Transverse colon (tissue), 4 donors: ENCODE results near the gene ACOX2. TPM values are rescaled to one million over a fixed set of nuclear protein-coding genes. Genes with fewer than 3 reads are reported as not detected.

Source experiments
- DNase-seq: peaks from one replicate; pipeline ENCODE4 v3.0.0-alpha.2; 2019
- H3K27ac ChIP-seq, 4 donors: fragments of 200-600 bp; sonication (generic); 2 replicates each; pipeline ENCODE4 v1.5.1; 2016 to 2018; ENCODE audit warnings: inconsistent platforms in 4 of 4
- H3K27me3 ChIP-seq: fragments of 200-600 bp; sonication (generic); 2 replicates; pipeline ENCODE4 v1.5.1; 2017; ENCODE audit warnings: inconsistent platforms
- H3K36me3 ChIP-seq, 4 donors: fragments of 200-600 bp; sonication (generic); 2 replicates each; pipeline ENCODE4 v1.5.1; 2017 to 2019; ENCODE audit warnings: inconsistent platforms in 4 of 4
- H3K4me1 ChIP-seq, 4 donors: fragments of 200-600 bp; sonication (generic); 2 replicates each; pipeline ENCODE4 v1.5.1; 2017 to 2020; ENCODE audit warnings: inconsistent platforms in 4 of 4
- H3K4me3 ChIP-seq, 4 donors: fragments of 200-600 bp; sonication (generic); 1 replicate in 1 of 4; 2 replicates in 3 of 4; pipeline versions ENCODE4 v1.5.1 to v1.6.1; 2017 to 2019; ENCODE audit warnings: inconsistent platforms in 4 of 4
- H3K9me3 ChIP-seq, 2 donors: fragments of 200-600 bp; sonication (generic); 2 replicates each; pipeline ENCODE4 v1.5.1; 2017 to 2019; ENCODE audit warnings: inconsistent platforms in 2 of 2
- CTCF ChIP-seq, 5 experiments: fragments of 200-600 bp in 3 of 5; fragments of 450-650 bp in 2 of 5; sonication (generic) in 3 of 5; IDR thresholded peaks; 1 replicate in 2 of 5; 2 replicates in 3 of 5; pipeline ENCODE4 v1.5.1; 2016 to 2017; ENCODE audit warnings: antibody characterized with exemption in 5 of 5, inconsistent platforms in 3 of 5, mild to moderate bottlenecking in 2 of 5, moderate library complexity in 1 of 5
- EP300 ChIP-seq: sonication (generic); formaldehyde crosslinking; IDR thresholded peaks from one replicate; pipeline ENCODE4 v1.6.1; 2017; ENCODE audit warnings: antibody characterized with exemption, low read depth
- POLR2A ChIP-seq: fragments of 450-650 bp; IDR thresholded peaks from one replicate; pipeline ENCODE4 v1.6.1; 2016; ENCODE audit warnings: antibody characterized with exemption, mild to moderate bottlenecking, moderate library complexity
- POLR2AphosphoS5 ChIP-seq, 3 donors: sonication (generic); formaldehyde crosslinking; IDR thresholded peaks; one replicate each; pipeline ENCODE4 v1.6.1; 2016; ENCODE audit warnings: antibody characterized with exemption in 3 of 3
- WGBS, 2 donors: methylation state at CpG; one replicate each; pipeline ENCODE4 v1.1.5; 2018; ENCODE audit warnings: low coverage in 1 of 2; 5-methylcytosine and 5-hydroxymethylcytosine counted together
- in situ Hi-C, 4 donors: fragments of 200-750 bp; cut with MboI; loops; one replicate each; pipeline versions ENCODE4 v1.15.0 to v1.15.1; 2017; ENCODE audit warnings: low sequenced_read_pairs in 3 of 4, low pct_ligation_motif_present in 1 of 4, low pct_unique_long_range_greater_than_20kb in 1 of 4
- intact Hi-C: fragments of 100-400 bp; cut with DNase I; formaldehyde crosslinking; loops from one replicate; pipeline ENCODE4 v1.15.1; 2023; ENCODE audit warnings: low total_unique reads
- total RNA-seq, 4 donors: library from RNA; depleted of rRNA; stranded (reverse); fragments of >200 nt; gene quantifications; one replicate each; pipeline ENCODE4 v1.1.0, GENCODE V29; 2016

The ACOX2 gene
- total RNA-seq, 4 donors from 2014 or later, result 28.3 to 125 (median 37.9) TPM

DNA sequence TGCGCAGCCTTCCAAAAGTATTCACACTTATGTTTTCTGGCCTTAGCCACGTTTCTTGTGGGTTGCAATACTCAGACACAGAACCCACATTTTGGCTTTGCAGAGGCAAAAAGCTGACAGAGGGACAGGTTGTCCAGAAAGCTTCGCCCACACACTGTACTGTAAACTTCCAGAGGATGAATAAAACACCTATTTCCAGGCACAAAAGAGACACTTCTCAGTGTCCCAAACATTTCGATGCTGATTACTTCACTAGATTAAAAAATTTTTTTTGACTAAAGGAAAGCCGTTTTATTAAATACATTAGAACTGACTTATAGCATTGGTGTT is 73.1 kb downstream of the ACOX2 start:
- Histone ChIP-seq H3K4me3 (peak overlapping the region in 1 of 4 donors; percentile 31), H3K36me3 (no peaks in the 10 kb centered on the region), H3K9me3 (no peaks in the 10 kb centered on the region), H3K27me3 (no peaks in the 10 kb centered on the region), H3K4me1 (peaks cover 0 to 14% (median 6%) of the 10 kb centered on the region in 4 donors), H3K27ac (no peak overlapping the region)
- WGBS, 2 donors, result 39 to 67% methylated on average over 3 to 5 of the region's 5 CpGs
- TF ChIP-seq EP300 (no peak), CTCF (IDR thresholded peaks at IDR 0.05) (no peak), POLR2AphosphoS5 (IDR thresholded peaks at IDR 0.05) (no peak), POLR2A (no peak)
- in situ Hi-C loops (loop anchor here in 1 of 4 donors (10.0 kb wide), 1 partner anchor 71 kb away; the partner anchor contains the start of gene ACOX2), intact Hi-C loops (loop anchor here (10.0 kb wide), 1 partner anchor 71 kb away; the partner anchor contains the start of gene ACOX2)
- DNase-seq, result no peak

DNA sequence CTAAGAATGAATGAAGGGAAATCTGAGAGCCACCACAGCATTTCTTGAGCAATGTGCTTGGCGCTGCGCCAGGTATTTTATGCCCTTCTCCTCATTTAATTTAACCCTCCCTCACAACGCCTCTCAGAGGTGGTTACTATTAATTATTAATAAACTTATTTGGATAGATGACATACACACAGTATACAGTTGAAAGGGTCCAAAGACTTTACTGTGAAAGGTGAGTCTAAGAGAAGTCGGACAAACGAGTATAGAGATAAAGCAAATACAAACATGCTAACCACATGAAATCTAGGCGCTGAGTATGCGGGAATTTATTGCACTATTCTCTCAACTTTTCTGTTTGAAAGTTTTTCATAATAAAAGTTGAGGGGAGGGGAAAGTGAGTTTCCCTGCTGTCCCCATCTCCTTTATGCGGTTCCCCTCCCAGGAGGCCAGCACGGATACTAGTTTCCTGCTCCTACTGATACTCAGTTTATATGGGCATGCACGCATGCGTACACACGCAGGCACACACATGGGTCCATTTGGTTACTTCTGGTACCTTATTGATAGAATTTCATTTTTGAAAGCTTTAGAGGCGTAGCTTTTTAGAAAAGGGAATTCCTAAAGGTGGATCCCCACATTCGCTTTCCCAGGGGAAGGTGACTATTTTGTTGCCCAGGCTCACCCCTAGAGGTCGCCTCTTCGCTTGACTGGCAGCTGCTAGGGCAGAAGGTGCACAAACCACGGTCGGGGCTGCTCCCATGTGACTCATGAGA is 73.6 kb downstream of the ACOX2 start:
- peak; percentile 78 for DNase-seq
- peak overlapping the region in 2 of 4 donors; percentile 1 to 31 for H3K4me3 ChIP-seq
- no peaks in the 10 kb centered on the region for H3K27me3 ChIP-seq
- intact Hi-C loops, result loop anchor here (10.0 kb wide), 1 partner anchor 71 kb away; the partner anchor contains the start of gene ACOX2
- H3K9me3 ChIP-seq, result no peaks in the 10 kb centered on the region
- in situ Hi-C loops, result loop anchor here in 1 of 4 donors (10.0 kb wide), 1 partner anchor 71 kb away; the partner anchor contains the start of gene ACOX2
- TF ChIP-seq CTCF (IDR thresholded peaks at IDR 0.05) (peak; percentile 72 to 82 (median 80)), POLR2AphosphoS5 (IDR thresholded peaks at IDR 0.05) (no peak), EP300 (no peak)
- peaks cover 0 to 14% (median 6%) of the 10 kb centered on the region in 4 donors for H3K4me1 ChIP-seq
- 21 to 22% methylated on average over 7 to 18 of the region's 18 CpGs for WGBS, 2 donors
- no peaks in the 10 kb centered on the region for H3K36me3 ChIP-seq
- H3K27ac ChIP-seq, result no peak overlapping the region

DNA sequence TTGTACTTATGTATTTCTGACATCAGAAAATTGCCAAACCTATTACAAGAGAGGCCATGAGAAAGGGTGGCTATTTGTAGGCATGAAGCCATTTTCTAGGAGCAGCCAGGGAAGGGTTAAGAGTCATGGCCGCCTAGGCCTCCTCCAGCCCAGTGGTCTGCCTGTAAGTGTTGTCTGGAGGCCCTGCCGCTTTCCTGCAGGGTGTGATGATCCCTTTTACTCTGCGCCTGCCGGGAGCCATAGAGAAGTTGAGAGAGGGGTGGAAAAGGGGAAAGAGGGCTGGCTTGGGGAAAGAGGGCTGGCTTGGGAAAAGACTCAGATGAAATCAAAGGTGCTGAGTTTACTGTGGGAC is 74.2 kb downstream of the ACOX2 start:
- peaks cover 0 to 14% (median 6%) of the 10 kb centered on the region in 4 donors for H3K4me1 ChIP-seq
- intact Hi-C loops, result loop anchor here (10.0 kb wide), 1 partner anchor 72 kb away; the partner anchor contains the start of gene ACOX2
- no peaks in the 10 kb centered on the region for H3K9me3 ChIP-seq
- no peak for TF ChIP-seq POLR2AphosphoS5 (IDR thresholded peaks at IDR 0.05)
- TF ChIP-seq EP300, result no peak
- no peak for TF ChIP-seq CTCF (IDR thresholded peaks at IDR 0.05)
- no peak for TF ChIP-seq POLR2A
- no peak overlapping the region for H3K27ac ChIP-seq
- in situ Hi-C loops, result loop anchor here in 1 of 4 donors (10.0 kb wide), 1 partner anchor 72 kb away; the partner anchor contains the start of gene ACOX2
- no peaks in the 10 kb centered on the region for H3K27me3 ChIP-seq
- H3K36me3 ChIP-seq, result no peaks in the 10 kb centered on the region
- 78 to 83% methylated on average over 2 to 4 of the region's 4 CpGs for WGBS, 2 donors
- H3K4me3 ChIP-seq, result no peak overlapping the region
- DNase-seq, result no peak

DNA sequence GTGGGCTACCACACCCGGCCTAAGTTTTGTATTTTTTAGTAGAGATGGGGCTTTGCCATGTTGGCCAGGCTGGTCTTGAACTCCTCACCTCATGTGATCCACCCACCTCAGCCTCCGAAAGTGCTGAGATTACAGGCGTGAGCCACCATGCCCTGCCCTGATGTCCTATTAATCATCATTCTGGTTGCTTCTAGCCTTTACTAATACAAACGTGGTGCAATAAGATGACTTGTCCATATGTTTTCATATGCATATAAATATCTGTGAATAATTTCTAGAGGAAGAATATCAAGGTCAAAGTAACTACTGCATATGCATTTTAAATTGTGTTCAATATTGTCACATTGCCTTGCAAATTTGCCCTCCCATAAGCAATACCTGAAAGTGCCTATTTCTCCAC is 77.8 kb downstream of the ACOX2 start:
- in situ Hi-C loops (no loop called here), intact Hi-C loops (no loop called here)
- WGBS, 2 donors, result 79% methylated on average over 4 of the region's 4 CpGs; no CpG with 5 or more reads in 1 of the 2 donors
- H3K9me3 ChIP-seq, result peaks cover 9 to 17% of the 10 kb centered on the region in 2 donors
- no peak for TF ChIP-seq EP300
- no peak for TF ChIP-seq CTCF (IDR thresholded peaks at IDR 0.05)
- TF ChIP-seq POLR2A, result no peak
- TF ChIP-seq POLR2AphosphoS5 (IDR thresholded peaks at IDR 0.05), result no peak
- H3K27ac ChIP-seq, result no peak overlapping the region
- H3K4me3 ChIP-seq, result no peak overlapping the region
- no peak for DNase-seq
- no peaks in the 10 kb centered on the region for H3K36me3 ChIP-seq
- peaks cover 0 to 14% (median 6%) of the 10 kb centered on the region in 4 donors for H3K4me1 ChIP-seq
- no peaks in the 10 kb centered on the region for H3K27me3 ChIP-seq

Other genes starting within 250 kb of the ACOX2 start
- gene RPP14, start 230.9 kb downstream of the ACOX2 start, total RNA-seq, result 10 to 100 TPM in 3 of 4 donors, 1 to 10 TPM in 1; 9.2 to 25.1 (median 18.8) TPM
- 10 to 100 TPM in 3 of 4 donors, not detected in 1; 11.1 to 16.9 (median 16.7) TPM for gene HTD2, start 230.7 kb downstream of the ACOX2 start, total RNA-seq
- 10 to 100 TPM in 3 of 4 donors, 1 to 10 TPM in 1; 7.6 to 29.5 (median 16.6) TPM for gene PXK, start 204.3 kb downstream of the ACOX2 start, total RNA-seq
- 10 to 100 TPM; 22.7 to 99.7 (median 73.7) TPM for gene PDHB, start 103.4 kb downstream of the ACOX2 start, total RNA-seq
- gene KCTD6, start 45.1 kb downstream of the ACOX2 start, total RNA-seq, result 10 to 100 TPM in 2 of 4 donors, 1 to 10 TPM in 2; 3.0 to 15.7 (median 11.2) TPM
- gene FAM107A, start 40.2 kb upstream of the ACOX2 start, total RNA-seq, result 10 to 100 TPM; 14.1 to 21.9 (median 16.0) TPM
- gene FAM3D, start 129.6 kb upstream of the ACOX2 start, total RNA-seq, result 100 to 1,000 TPM; 243 to 431 (median 364) TPM